ENCODE measurements around the gene KMT2E. TPM values are rescaled to one million over a fixed set of nuclear protein-coding genes. Genes with fewer than 3 reads are reported as not detected.

The KMT2E gene
- polyA plus RNA-seq, 4 donors, result 11.1 to 52.4 (median 16.2) TPM

DNA sequence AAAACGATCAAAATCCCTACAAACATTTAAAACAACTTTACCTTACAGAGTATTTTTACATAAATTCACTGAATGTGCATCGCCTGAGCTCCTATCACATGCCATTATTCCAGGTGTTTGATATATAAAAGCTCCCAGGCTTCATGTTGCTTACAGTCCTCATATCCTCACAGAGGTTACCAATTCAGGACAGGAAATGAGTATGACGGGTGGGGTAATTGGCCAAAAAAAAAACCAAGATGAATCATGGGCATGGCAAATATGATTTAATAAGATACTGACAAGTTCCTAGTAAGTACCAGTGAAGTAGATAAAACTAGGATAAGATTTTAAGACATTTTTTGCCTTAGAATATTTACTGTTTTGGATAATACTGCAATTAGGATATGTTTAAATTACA, 135.8 kb downstream of the KMT2E start:
- no peaks in the 10 kb centered on the region for H3K4me1 ChIP-seq (ENCODE audit: control insufficient read depth in 3 of 3, insufficient read depth in 2 of 3, low read depth in 1 of 3, low read length in 2 of 3)
- DNase-seq (no peak), FAIRE-seq (no peak)
- 77 to 82% (median 80%) methylated on average over 3 of the region's 3 CpGs for WGBS, 3 donors
- H3K9me3 ChIP-seq (ENCODE audit: control insufficient read depth in 2 of 2, insufficient read depth in 1 of 2, low read depth in 1 of 2, low read length in 1 of 2), result no peaks in the 10 kb centered on the region
- no peak overlapping the region for H3K27ac ChIP-seq (ENCODE audit: low read depth in 1 of 3, low read length in 2 of 3)
- H3K4me3 ChIP-seq (ENCODE audit: low read depth in 1 of 3, low read length in 3 of 3), result no peak overlapping the region
- no peaks in the 10 kb centered on the region for H3K27me3 ChIP-seq (ENCODE audit: control insufficient read depth in 3 of 3, insufficient read depth in 3 of 3, low read length in 3 of 3)
- peaks cover 0 to 2% (median 0%) of the 10 kb centered on the region in 3 donors for H3K36me3 ChIP-seq (ENCODE audit: control insufficient read depth in 3 of 3, insufficient read depth in 2 of 3, low read depth in 1 of 3, low read length in 3 of 3)

DNA sequence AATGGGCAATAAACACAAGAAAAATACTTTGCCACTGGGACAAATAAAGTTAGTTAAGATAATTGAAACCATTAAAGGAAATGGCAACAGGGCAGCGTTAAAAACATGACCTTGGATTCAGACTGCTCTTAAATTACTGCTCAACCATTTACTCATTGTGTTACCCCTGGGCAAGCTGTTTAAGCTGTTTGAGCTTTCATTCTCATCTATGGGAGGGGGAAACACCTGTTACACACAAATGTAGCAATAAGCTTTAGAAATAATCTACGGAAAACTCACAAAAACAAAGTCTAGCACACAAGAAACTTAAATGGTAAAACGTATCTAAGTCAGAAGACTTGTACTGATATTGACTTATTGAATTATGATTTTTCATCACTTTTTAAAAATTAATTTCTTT, 137.1 kb downstream of the KMT2E start:
- WGBS, 3 donors, result 88 to 93% (median 91%) methylated on average over 3 of the region's 3 CpGs
- no peaks in the 10 kb centered on the region for H3K27me3 ChIP-seq (ENCODE audit: control insufficient read depth in 3 of 3, insufficient read depth in 3 of 3, low read length in 3 of 3)
- DNase-seq, result no peak
- H3K36me3 ChIP-seq (ENCODE audit: control insufficient read depth in 3 of 3, insufficient read depth in 2 of 3, low read depth in 1 of 3, low read length in 3 of 3), result peaks cover 0 to 4% (median 3%) of the 10 kb centered on the region in 3 donors
- FAIRE-seq, result no peak
- no peaks in the 10 kb centered on the region for H3K4me1 ChIP-seq (ENCODE audit: control insufficient read depth in 3 of 3, insufficient read depth in 2 of 3, low read depth in 1 of 3, low read length in 2 of 3)
- no peak overlapping the region for H3K4me3 ChIP-seq (ENCODE audit: low read depth in 1 of 3, low read length in 3 of 3)
- H3K9me3 ChIP-seq (ENCODE audit: control insufficient read depth in 2 of 2, insufficient read depth in 1 of 2, low read depth in 1 of 2, low read length in 1 of 2), result no peaks in the 10 kb centered on the region
- no peak overlapping the region for H3K27ac ChIP-seq (ENCODE audit: low read depth in 1 of 3, low read length in 2 of 3)

- no peak for FAIRE-seq
- H3K4me3 ChIP-seq (ENCODE audit: low read depth in 1 of 3, low read length in 3 of 3), result no peak overlapping the region
- peaks cover 0 to 5% (median 3%) of the 10 kb centered on the region in 3 donors for H3K36me3 ChIP-seq (ENCODE audit: control insufficient read depth in 3 of 3, insufficient read depth in 2 of 3, low read depth in 1 of 3, low read length in 3 of 3)
- 70 to 76% (median 76%) methylated on average over 6 of the region's 6 CpGs for WGBS, 3 donors
- no peaks in the 10 kb centered on the region for H3K9me3 ChIP-seq (ENCODE audit: control insufficient read depth in 2 of 2, insufficient read depth in 1 of 2, low read depth in 1 of 2, low read length in 1 of 2)
- H3K4me1 ChIP-seq (ENCODE audit: control insufficient read depth in 3 of 3, insufficient read depth in 2 of 3, low read depth in 1 of 3, low read length in 2 of 3), result no peaks in the 10 kb centered on the region
- no peak overlapping the region for H3K27ac ChIP-seq (ENCODE audit: low read depth in 1 of 3, low read length in 2 of 3)
- no peak for DNase-seq
- H3K27me3 ChIP-seq (ENCODE audit: control insufficient read depth in 3 of 3, insufficient read depth in 3 of 3, low read length in 3 of 3), result no peaks in the 10 kb centered on the region
Observed at GRCh38 chr7:105153531-105153930, 139.5 kb downstream of the KMT2E start.

DNA sequence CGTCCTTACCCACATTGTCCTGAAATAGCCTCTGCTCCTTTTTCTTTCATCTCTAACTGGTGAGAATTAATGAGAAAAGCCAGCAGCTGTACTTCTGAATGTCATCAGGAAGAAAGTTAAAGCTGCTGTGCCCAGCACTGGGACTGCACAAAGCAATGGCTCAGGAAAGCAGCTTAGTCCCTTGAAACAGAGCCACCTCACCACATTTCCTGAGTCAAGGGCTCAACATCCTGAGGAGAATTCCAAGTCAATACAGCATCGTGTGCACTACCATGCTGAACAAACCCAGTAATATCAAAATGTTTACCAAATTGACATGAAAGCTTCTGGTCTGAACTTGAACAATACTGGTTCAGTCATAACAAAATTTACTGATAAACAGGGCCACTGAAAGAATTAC, 140.1 kb downstream of the KMT2E start:
- WGBS, 3 donors, result 62 to 73% (median 67%) methylated on average over 2 of the region's 2 CpGs
- Histone ChIP-seq H3K36me3 (ENCODE audit: control insufficient read depth in 3 of 3, insufficient read depth in 2 of 3, low read depth in 1 of 3, low read length in 3 of 3) (peaks cover 0 to 5% (median 3%) of the 10 kb centered on the region in 3 donors), H3K4me3 (ENCODE audit: low read depth in 1 of 3, low read length in 3 of 3) (no peak overlapping the region), H3K27me3 (ENCODE audit: control insufficient read depth in 3 of 3, insufficient read depth in 3 of 3, low read length in 3 of 3) (no peaks in the 10 kb centered on the region), H3K9me3 (ENCODE audit: control insufficient read depth in 2 of 2, insufficient read depth in 1 of 2, low read depth in 1 of 2, low read length in 1 of 2) (no peaks in the 10 kb centered on the region), H3K27ac (ENCODE audit: low read depth in 1 of 3, low read length in 2 of 3) (no peak overlapping the region), H3K4me1 (ENCODE audit: control insufficient read depth in 3 of 3, insufficient read depth in 2 of 3, low read depth in 1 of 3, low read length in 2 of 3) (no peaks in the 10 kb centered on the region)
- FAIRE-seq (no peak), DNase-seq (no peak)

GRCh38 chr7:105156731-105157130, 142.7 kb downstream of the KMT2E start:
- DNase-seq (no peak), FAIRE-seq (no peak)
- Histone ChIP-seq H3K9me3 (ENCODE audit: control insufficient read depth in 2 of 2, insufficient read depth in 1 of 2, low read depth in 1 of 2, low read length in 1 of 2) (no peaks in the 10 kb centered on the region), H3K36me3 (ENCODE audit: control insufficient read depth in 3 of 3, insufficient read depth in 2 of 3, low read depth in 1 of 3, low read length in 3 of 3) (peaks cover 0 to 7% (median 3%) of the 10 kb centered on the region in 3 donors), H3K4me1 (ENCODE audit: control insufficient read depth in 3 of 3, insufficient read depth in 2 of 3, low read depth in 1 of 3, low read length in 2 of 3) (no peaks in the 10 kb centered on the region), H3K27me3 (ENCODE audit: control insufficient read depth in 3 of 3, insufficient read depth in 3 of 3, low read length in 3 of 3) (no peaks in the 10 kb centered on the region), H3K4me3 (ENCODE audit: low read depth in 1 of 3, low read length in 3 of 3) (no peak overlapping the region), H3K27ac (ENCODE audit: low read depth in 1 of 3, low read length in 2 of 3) (no peak overlapping the region)
- 96% methylated on average over 2 of the region's 2 CpGs for WGBS, 3 donors

DNA sequence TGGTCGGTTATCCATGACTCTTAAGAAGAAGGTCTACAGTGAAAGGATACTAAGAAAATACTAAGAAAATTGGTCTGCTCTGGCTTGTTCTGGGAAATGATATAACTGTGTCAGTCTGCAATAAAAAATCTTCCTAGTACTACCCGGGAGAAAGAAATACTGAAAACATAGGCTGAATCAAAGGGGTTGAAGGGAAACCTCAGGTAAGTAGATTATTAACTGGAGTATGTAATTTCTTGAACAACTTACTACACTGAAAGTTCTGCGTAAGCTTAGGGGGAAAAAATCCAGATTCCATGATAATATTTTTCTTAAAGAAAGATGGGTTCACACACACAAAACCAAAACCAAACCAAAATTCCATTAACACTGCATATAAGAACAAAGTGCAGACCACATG, 143.3 kb downstream of the KMT2E start:
- no peaks in the 10 kb centered on the region for H3K27me3 ChIP-seq (ENCODE audit: control insufficient read depth in 3 of 3, insufficient read depth in 3 of 3, low read length in 3 of 3)
- FAIRE-seq, result no peak
- WGBS, 3 donors, result 83 to 91% (median 86%) methylated on average over 3 of the region's 3 CpGs

DNA sequence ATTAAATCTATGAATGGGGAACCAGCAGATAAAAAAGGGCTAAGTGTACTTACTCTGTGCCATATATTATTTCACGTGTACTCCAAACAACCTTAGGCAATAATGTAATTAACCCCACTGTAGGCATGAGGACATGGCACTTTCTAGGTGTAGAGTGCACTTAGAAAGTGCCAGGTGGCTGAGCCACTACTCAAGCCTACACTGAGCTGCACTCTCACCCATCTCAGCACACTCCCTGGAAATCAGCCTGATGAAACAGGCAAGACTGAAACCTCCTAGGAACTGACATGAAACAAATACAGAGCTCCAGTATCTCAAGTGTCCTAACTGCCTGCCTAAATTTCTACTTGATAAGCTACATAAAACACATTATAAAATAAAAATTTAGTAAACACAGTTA, 147.4 kb downstream of the KMT2E start:
- 74 to 98% (median 93%) methylated on average over 1 of the region's 1 CpG for WGBS, 3 donors
- no peaks in the 10 kb centered on the region for H3K4me1 ChIP-seq (ENCODE audit: control insufficient read depth in 3 of 3, insufficient read depth in 2 of 3, low read depth in 1 of 3, low read length in 2 of 3)
- no peak for FAIRE-seq
- H3K4me3 ChIP-seq (ENCODE audit: low read depth in 1 of 3, low read length in 3 of 3), result no peak overlapping the region
- no peaks in the 10 kb centered on the region for H3K9me3 ChIP-seq (ENCODE audit: control insufficient read depth in 2 of 2, insufficient read depth in 1 of 2, low read depth in 1 of 2, low read length in 1 of 2)
- peaks cover 2 to 12% (median 3%) of the 10 kb centered on the region in 3 donors for H3K36me3 ChIP-seq (ENCODE audit: control insufficient read depth in 3 of 3, insufficient read depth in 2 of 3, low read depth in 1 of 3, low read length in 3 of 3)
- no peak overlapping the region for H3K27ac ChIP-seq (ENCODE audit: low read depth in 1 of 3, low read length in 2 of 3)
- H3K27me3 ChIP-seq (ENCODE audit: control insufficient read depth in 3 of 3, insufficient read depth in 3 of 3, low read length in 3 of 3), result no peaks in the 10 kb centered on the region
- no peak for DNase-seq

More for the DNA sequence above, 143.3 kb downstream of the KMT2E start:
- H3K9me3 ChIP-seq (ENCODE audit: control insufficient read depth in 2 of 2, insufficient read depth in 1 of 2, low read depth in 1 of 2, low read length in 1 of 2), result no peaks in the 10 kb centered on the region
- H3K36me3 ChIP-seq (ENCODE audit: control insufficient read depth in 3 of 3, insufficient read depth in 2 of 3, low read depth in 1 of 3, low read length in 3 of 3), result peaks cover 0 to 10% (median 3%) of the 10 kb centered on the region in 3 donors
- no peak overlapping the region for H3K27ac ChIP-seq (ENCODE audit: low read depth in 1 of 3, low read length in 2 of 3)
- DNase-seq, result no peak
- no peaks in the 10 kb centered on the region for H3K4me1 ChIP-seq (ENCODE audit: control insufficient read depth in 3 of 3, insufficient read depth in 2 of 3, low read depth in 1 of 3, low read length in 2 of 3)
- H3K4me3 ChIP-seq (ENCODE audit: low read depth in 1 of 3, low read length in 3 of 3), result no peak overlapping the region
